A549 (cell line): ENCODE data around the gene ADAMTS2. TPM values are rescaled to one million over a fixed set of nuclear protein-coding genes. Genes with fewer than 3 reads are reported as not detected.

Experiments
- ATAC-seq, 2 experiments: fragments of 200-7000 bp in 1 of 2; fragments of >200 bp in 1 of 2; cut with Nextera tagmentation in 1 of 2; cut with Tn5 transposase in 1 of 2; 3 replicates each; pipeline versions ENCODE4 v1.8.0 to v1.9.1; 2018 to 2020; ENCODE audit warnings: mild to moderate bottlenecking in 1 of 2, moderate library complexity in 1 of 2
- CTCF ChIA-PET: fragments of 300-600 bp; sonication (Branson Sonifier 250); formaldehyde crosslinking; extraction: SDS; loops from one replicate; lab custom pipeline; 2021; ENCODE audit warnings: antibody characterized with exemption, inconsistent platforms; lab: Yijun Ruan, JAX
- POLR2A ChIA-PET: fragments of 350-600 bp; formaldehyde crosslinking; extraction: SDS; loops from one replicate; lab custom pipeline; 2021; ENCODE audit warnings: antibody characterized with exemption, inconsistent platforms; lab: Yijun Ruan, JAX
- DNase-seq, 2 experiments: peaks; one replicate each; pipeline versions ENCODE4 v3.0.0 to v3.0.0-alpha.2; 2011 to 2016; ENCODE audit warnings: low read depth in 1 of 2, low spot score in 1 of 2
- FAIRE-seq: peaks from 2 replicates; lab custom pipeline; 2011; peaks lifted over from hg19 to GRCh38; lab: Jason Lieb, UNC
- H3K27ac ChIP-seq, 2 experiments: fragments of >200 bp; sonication (Bioruptor Twin); formaldehyde crosslinking; 3 replicates each; pipeline ENCODE4 v1.5.1; 2016 to 2017
- H3K4me1 ChIP-seq: fragments of >200 bp; sonication (Bioruptor Twin); formaldehyde crosslinking; 3 replicates; pipeline ENCODE4 v1.6.1; 2016
- H3K4me2 ChIP-seq: fragments of >200 bp; sonication (Bioruptor Twin); formaldehyde crosslinking; 3 replicates; pipeline ENCODE4 v1.6.1; 2016
- H3K4me3 ChIP-seq: fragments of >200 bp; sonication (Bioruptor Twin); formaldehyde crosslinking; 3 replicates; pipeline ENCODE4 v1.5.1; 2016
- H3K9me3 ChIP-seq: fragments of >200 bp; sonication (Bioruptor Twin); formaldehyde crosslinking; 3 replicates; pipeline ENCODE4 v1.6.1; 2016
- BHLHE40 ChIP-seq: IDR thresholded peaks from 2 replicates; pipeline ENCODE4 v1.6.1; 2012; ENCODE audit warnings: low read depth, low read length, inconsistent platforms
- CBX8 ChIP-seq: fragments of 200-600 bp; sonication (generic); IDR thresholded peaks from 2 replicates; pipeline ENCODE4 v1.6.1; 2016
- CHD2 ChIP-seq: fragments of 150-350 bp; IDR thresholded peaks from 2 replicates; pipeline ENCODE4 v1.6.1; 2014; ENCODE audit warnings: low read length; ENCODE audit not compliant: partially characterized antibody
- ESRRA ChIP-seq: fragments of 150-350 bp; IDR thresholded peaks from 2 replicates; pipeline ENCODE4 v1.6.1; 2014; ENCODE audit warnings: mild to moderate bottlenecking, low read length, borderline replicate concordance
- FOSB ChIP-seq: fragments of 250-450 bp; sonication (Bioruptor Pico); IDR thresholded peaks from 2 replicates; pipeline ENCODE4 v1.5.0; 2020; ENCODE audit warnings: mild to moderate bottlenecking, moderate library complexity
- JUN ChIP-seq, 2 experiments: fragments of >200 bp; sonication (Bioruptor Twin); formaldehyde crosslinking; IDR thresholded peaks; 2 replicates in 1 of 2; 3 replicates in 1 of 2; pipeline ENCODE4 v1.6.1; 2016 to 2017
- JUNB ChIP-seq: fragments of >200 bp; sonication (Bioruptor Twin); formaldehyde crosslinking; IDR thresholded peaks from 2 replicates; pipeline ENCODE4 v1.6.1; 2016
- MAFK ChIP-seq: fragments of 450-650 bp; IDR thresholded peaks from 2 replicates; pipeline ENCODE4 v1.6.1; 2014; ENCODE audit not compliant: partially characterized antibody
- MAZ ChIP-seq: fragments of 150-350 bp; IDR thresholded peaks from 2 replicates; pipeline ENCODE4 v1.6.1; 2014; ENCODE audit warnings: antibody characterized with exemption, low read depth, low read length, borderline replicate concordance
- MYC ChIP-seq: IDR thresholded peaks from 2 replicates; pipeline ENCODE4 v1.6.1; 2012; ENCODE audit warnings: mild to moderate bottlenecking, inconsistent platforms, low read length, improper control_type of control experiment, borderline replicate concordance
- NPAS2 ChIP-seq: fragments of 250-450 bp; sonication (Bioruptor Pico); IDR thresholded peaks from 2 replicates; pipeline ENCODE4 v1.8.0; 2022; ENCODE audit warnings: mild to moderate bottlenecking, moderate library complexity, borderline replicate concordance
- NR3C1 ChIP-seq: fragments of >200 bp; sonication (Bioruptor Twin); formaldehyde crosslinking; IDR thresholded peaks from 3 replicates; pipeline ENCODE4 v1.6.1; 2017
- RAD21 ChIP-seq, 2 experiments: fragments of >200 bp in 1 of 2; sonication (Bioruptor Twin) in 1 of 2; formaldehyde crosslinking in 1 of 2; IDR thresholded peaks in 1 of 2; conservative IDR thresholded peaks in 1 of 2; 2 replicates in 1 of 2; 3 replicates in 1 of 2; pipeline ENCODE4 v1.6.1; 2012 to 2018; ENCODE audit warnings: inconsistent platforms in 1 of 2
- RCOR1 ChIP-seq: fragments of 150-350 bp; IDR thresholded peaks from 2 replicates; pipeline ENCODE4 v1.6.1; 2014; ENCODE audit warnings: antibody characterized with exemption, low read length, low read depth
- TP53 ChIP-seq: fragments of 250-450 bp; sonication (Bioruptor Pico); IDR thresholded peaks from 2 replicates; pipeline ENCODE4 v1.5.0; 2021; ENCODE audit warnings: mild to moderate bottlenecking, moderate library complexity
- ZC3H11A ChIP-seq: fragments of 450-650 bp; IDR thresholded peaks from 2 replicates; pipeline ENCODE4 v1.6.1; 2014; ENCODE audit warnings: antibody characterized with exemption, mild to moderate bottlenecking
- ZFP36 ChIP-seq: fragments of 450-650 bp; IDR thresholded peaks from 2 replicates; pipeline ENCODE4 v1.6.1; 2014; ENCODE audit warnings: borderline replicate concordance; ENCODE audit not compliant: partially characterized antibody
- ZNF302 ChIP-seq: fragments of 250-450 bp; sonication (Bioruptor Pico); IDR thresholded peaks from 2 replicates; pipeline ENCODE4 v1.9.0; 2021; ENCODE audit warnings: inconsistent platforms, mild to moderate bottlenecking, moderate library complexity
- WGBS: methylation state at CpG from one replicate; pipeline ENCODE4 v1.1.6; 2017; ENCODE audit errors: missing lambda C conversion rate; 5-methylcytosine and 5-hydroxymethylcytosine counted together
- polyA plus RNA-seq, 4 experiments: library from polyadenylated mRNA; depleted of rRNA in 3 of 4; stranded (reverse); fragments of >200 nt; fragmentation: RNase III in 1 of 4; extraction: RNeasy Plus Mini Kit Qiagen cat#74134 plus additional on column Dnase treatment in 1 of 4; gene quantifications; 2 replicates in 3 of 4; 3 replicates in 1 of 4; pipeline ENCODE4 v1.2.3, GENCODE V29; 2011 to 2017
- TF ChIP-seq, protein P1 (sequence below): fragments of 250-450 bp; sonication (Bioruptor Pico); IDR thresholded peaks from 2 replicates; pipeline ENCODE4 v1.5.0; 2020; ENCODE audit warnings: low read depth, mild to moderate bottlenecking, moderate library complexity
- TF ChIP-seq, protein P2 (sequence below): fragments of 200-600 bp; sonication (generic); IDR thresholded peaks from 2 replicates; pipeline ENCODE4 v1.6.1; 2016; ENCODE audit warnings: antibody characterized with exemption, mild to moderate bottlenecking, moderate library complexity
- TF ChIP-seq, protein P3 (sequence below): fragments of 150-350 bp; IDR thresholded peaks from 2 replicates; pipeline ENCODE4 v1.6.1; 2014; ENCODE audit warnings: low read depth, mild to moderate bottlenecking, low read length
- TF ChIP-seq, protein P4 (sequence below): fragments of >200 bp; sonication (Bioruptor Twin); formaldehyde crosslinking; IDR thresholded peaks from 3 replicates; pipeline ENCODE4 v1.5.1; 2016
- TF ChIP-seq, protein P5 (sequence below): IDR thresholded peaks from 2 replicates; pipeline ENCODE4 v1.6.1; 2012

Gene ADAMTS2
- polyA plus RNA-seq, 2 of the 4 experiments (the other 2 are of a cell fraction): not detected

DNA sequence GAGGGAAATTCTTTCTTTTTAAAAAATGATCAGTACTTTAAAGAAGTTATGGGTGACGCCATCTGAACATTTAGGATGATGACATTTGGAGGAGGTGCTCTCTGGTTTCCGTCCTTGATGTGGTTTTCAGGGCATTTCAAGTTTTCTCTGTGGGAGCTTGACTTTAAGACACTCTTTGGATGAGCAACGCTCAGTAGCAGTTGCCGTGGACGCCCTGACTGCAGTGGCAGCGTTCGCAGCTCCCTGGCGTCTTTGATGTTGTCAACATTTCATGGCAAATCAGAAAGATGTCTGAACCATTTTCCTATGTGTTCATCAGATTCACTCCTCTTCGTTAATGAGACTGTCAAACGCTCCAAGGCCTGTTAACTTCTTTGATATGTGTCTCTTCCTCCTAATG is 199.0 kb downstream of the ADAMTS2 start (continued):
- TF ChIP-seq, protein P1, sequence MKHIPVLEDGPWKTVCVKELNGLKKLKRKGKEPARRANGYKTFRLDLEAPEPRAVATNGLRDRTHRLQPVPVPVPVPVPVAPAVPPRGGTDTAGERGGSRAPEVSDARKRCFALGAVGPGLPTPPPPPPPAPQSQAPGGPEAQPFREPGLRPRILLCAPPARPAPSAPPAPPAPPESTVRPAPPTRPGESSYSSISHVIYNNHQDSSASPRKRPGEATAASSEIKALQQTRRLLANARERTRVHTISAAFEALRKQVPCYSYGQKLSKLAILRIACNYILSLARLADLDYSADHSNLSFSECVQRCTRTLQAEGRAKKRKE (CRISPR knock-in tag): no peak
- TF ChIP-seq FOSB (CRISPR knock-in tag) (no peak), MAFK (no peak), ZFP36 (no peak), ZC3H11A (no peak), NPAS2 (CRISPR knock-in tag) (no peak)

DNA sequence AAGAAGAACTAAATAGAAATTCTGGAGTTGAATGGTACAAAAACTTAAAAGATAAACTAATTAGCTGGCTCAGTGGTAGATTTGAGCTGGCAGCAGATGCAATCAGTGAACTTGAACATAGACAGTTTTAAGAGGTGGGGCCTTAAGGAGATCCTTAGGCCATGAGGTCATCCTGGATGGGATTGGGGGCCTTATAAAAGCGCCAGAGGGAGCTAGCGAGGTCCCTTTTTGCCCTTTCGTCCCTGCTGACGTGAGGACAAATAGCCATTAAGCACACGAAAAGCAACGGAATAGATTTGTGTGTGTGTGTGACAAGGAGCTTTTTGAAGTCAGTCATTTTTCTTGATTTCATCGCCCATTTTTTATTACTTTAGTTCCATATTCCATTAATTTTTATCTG is 201.8 kb downstream of the ADAMTS2 start:
- 15% methylated on average over 7 of the region's 7 CpGs for WGBS
- Histone ChIP-seq H3K4me1 (no peaks in the 10 kb centered on the region), H3K9me3 (peaks cover 12% of the 10 kb centered on the region; the same call in 1 of the 3 replicates), H3K4me3 (no peak overlapping the region), H3K4me2 (no peak overlapping the region), H3K27ac (no peak overlapping the region)
- ATAC-seq (no peak), DNase-seq (no peak), FAIRE-seq (no peak)
- POLR2A ChIA-PET: no interaction called here
- CTCF ChIA-PET: interaction anchor here (0.7 kb wide), 1 partner anchor 797 kb away, joined by 3 read pairs; no protein-coding TSS in a partner anchor
- no peak for TF ChIP-seq BHLHE40

DNA sequence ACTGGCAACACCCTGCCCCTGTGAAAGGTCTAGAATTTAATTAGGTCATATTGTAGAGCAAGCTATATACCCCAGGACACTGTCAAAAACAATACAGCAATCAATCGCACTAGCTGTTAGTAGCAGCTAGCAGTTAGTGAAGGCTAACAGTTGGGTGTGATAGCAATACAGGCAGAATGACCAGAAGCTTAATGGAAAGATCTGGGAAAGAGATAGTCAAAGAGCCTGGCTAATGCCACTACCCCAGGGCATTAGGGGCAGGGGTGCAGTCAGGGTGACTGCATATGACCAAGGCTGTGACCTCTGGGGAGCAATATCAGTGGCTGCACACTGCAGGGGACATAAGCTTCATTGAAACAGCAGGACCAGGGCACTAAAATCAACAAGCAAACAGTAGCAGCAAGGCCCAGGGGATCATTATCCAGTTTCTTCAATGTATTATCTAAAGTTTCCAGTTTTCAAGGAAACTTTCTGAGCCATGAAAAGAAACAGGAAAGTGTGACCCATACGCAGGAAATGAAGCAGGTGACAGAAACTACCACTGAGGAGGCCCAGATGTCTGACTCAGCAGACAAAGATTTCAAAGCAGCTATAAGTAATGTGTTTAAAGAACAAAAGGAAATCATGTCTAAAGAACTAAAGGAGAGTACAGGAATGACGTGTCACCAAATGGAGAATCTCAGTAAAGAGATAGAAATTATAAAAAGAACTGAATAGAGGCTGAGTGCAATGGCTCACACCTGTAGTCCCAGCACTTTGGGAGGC is 202.6 kb downstream of the ADAMTS2 start:
- no peak for FAIRE-seq
- WGBS: 45% methylated on average over 3 of the region's 3 CpGs
- CTCF ChIA-PET: interaction anchor here (0.7 kb wide), 1 partner anchor 796 kb away, joined by 3 read pairs; no protein-coding TSS in a partner anchor
- Histone ChIP-seq H3K27ac (no peak overlapping the region), H3K4me1 (no peaks in the 10 kb centered on the region), H3K4me3 (no peak overlapping the region), H3K4me2 (no peak overlapping the region), H3K9me3 (peaks cover 12% of the 10 kb centered on the region; the same call in 1 of the 3 replicates)
- TF ChIP-seq ZC3H11A: no peak
- no peak for TF ChIP-seq RAD21 (conservative IDR thresholded peaks at IDR 0.05 in 1 of 2, IDR thresholded peaks at IDR 0.05 in 1 of 2)
- no peak for TF ChIP-seq CBX8
- no peak for TF ChIP-seq TP53
- TF ChIP-seq ESRRA: no peak
- TF ChIP-seq, protein P1 (CRISPR knock-in tag): no peak
- TF ChIP-seq, protein P2, sequence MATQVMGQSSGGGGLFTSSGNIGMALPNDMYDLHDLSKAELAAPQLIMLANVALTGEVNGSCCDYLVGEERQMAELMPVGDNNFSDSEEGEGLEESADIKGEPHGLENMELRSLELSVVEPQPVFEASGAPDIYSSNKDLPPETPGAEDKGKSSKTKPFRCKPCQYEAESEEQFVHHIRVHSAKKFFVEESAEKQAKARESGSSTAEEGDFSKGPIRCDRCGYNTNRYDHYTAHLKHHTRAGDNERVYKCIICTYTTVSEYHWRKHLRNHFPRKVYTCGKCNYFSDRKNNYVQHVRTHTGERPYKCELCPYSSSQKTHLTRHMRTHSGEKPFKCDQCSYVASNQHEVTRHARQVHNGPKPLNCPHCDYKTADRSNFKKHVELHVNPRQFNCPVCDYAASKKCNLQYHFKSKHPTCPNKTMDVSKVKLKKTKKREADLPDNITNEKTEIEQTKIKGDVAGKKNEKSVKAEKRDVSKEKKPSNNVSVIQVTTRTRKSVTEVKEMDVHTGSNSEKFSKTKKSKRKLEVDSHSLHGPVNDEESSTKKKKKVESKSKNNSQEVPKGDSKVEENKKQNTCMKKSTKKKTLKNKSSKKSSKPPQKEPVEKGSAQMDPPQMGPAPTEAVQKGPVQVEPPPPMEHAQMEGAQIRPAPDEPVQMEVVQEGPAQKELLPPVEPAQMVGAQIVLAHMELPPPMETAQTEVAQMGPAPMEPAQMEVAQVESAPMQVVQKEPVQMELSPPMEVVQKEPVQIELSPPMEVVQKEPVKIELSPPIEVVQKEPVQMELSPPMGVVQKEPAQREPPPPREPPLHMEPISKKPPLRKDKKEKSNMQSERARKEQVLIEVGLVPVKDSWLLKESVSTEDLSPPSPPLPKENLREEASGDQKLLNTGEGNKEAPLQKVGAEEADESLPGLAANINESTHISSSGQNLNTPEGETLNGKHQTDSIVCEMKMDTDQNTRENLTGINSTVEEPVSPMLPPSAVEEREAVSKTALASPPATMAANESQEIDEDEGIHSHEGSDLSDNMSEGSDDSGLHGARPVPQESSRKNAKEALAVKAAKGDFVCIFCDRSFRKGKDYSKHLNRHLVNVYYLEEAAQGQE: no peak
- TF ChIP-seq ZNF302 (CRISPR knock-in tag): no peak
- TF ChIP-seq, protein P3, sequence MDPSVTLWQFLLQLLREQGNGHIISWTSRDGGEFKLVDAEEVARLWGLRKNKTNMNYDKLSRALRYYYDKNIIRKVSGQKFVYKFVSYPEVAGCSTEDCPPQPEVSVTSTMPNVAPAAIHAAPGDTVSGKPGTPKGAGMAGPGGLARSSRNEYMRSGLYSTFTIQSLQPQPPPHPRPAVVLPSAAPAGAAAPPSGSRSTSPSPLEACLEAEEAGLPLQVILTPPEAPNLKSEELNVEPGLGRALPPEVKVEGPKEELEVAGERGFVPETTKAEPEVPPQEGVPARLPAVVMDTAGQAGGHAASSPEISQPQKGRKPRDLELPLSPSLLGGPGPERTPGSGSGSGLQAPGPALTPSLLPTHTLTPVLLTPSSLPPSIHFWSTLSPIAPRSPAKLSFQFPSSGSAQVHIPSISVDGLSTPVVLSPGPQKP: no peak
- TF ChIP-seq, protein P4, sequence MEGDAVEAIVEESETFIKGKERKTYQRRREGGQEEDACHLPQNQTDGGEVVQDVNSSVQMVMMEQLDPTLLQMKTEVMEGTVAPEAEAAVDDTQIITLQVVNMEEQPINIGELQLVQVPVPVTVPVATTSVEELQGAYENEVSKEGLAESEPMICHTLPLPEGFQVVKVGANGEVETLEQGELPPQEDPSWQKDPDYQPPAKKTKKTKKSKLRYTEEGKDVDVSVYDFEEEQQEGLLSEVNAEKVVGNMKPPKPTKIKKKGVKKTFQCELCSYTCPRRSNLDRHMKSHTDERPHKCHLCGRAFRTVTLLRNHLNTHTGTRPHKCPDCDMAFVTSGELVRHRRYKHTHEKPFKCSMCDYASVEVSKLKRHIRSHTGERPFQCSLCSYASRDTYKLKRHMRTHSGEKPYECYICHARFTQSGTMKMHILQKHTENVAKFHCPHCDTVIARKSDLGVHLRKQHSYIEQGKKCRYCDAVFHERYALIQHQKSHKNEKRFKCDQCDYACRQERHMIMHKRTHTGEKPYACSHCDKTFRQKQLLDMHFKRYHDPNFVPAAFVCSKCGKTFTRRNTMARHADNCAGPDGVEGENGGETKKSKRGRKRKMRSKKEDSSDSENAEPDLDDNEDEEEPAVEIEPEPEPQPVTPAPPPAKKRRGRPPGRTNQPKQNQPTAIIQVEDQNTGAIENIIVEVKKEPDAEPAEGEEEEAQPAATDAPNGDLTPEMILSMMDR: no peak
- TF ChIP-seq, protein P5, sequence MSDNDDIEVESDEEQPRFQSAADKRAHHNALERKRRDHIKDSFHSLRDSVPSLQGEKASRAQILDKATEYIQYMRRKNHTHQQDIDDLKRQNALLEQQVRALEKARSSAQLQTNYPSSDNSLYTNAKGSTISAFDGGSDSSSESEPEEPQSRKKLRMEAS: no peak
- no peak for TF ChIP-seq BHLHE40
- no peak for TF ChIP-seq JUN (IDR thresholded peaks at IDR 0.05)
- no peak for TF ChIP-seq CHD2
- no peak for TF ChIP-seq NR3C1
- TF ChIP-seq RCOR1: no peak
- no peak for TF ChIP-seq JUNB
- no peak for TF ChIP-seq FOSB (CRISPR knock-in tag)
- TF ChIP-seq MYC: no peak
- TF ChIP-seq MAZ: no peak
- ATAC-seq: no peak
- POLR2A ChIA-PET: no interaction called here
- DNase-seq: no peak
